DOHH2 (cell line): Measurements from ENCODE around the gene VANGL1.

Experiments
- H3F3A ChIP-seq: fragments of 200-600 bp; sonication (generic), shearing (Covaris generic); 2 replicates; pipeline ENCODE4 v1.6.0; 2016; ENCODE audit warnings: antibody characterized with exemption, mild to moderate bottlenecking; ENCODE audit not compliant: control insufficient read depth, insufficient read depth
- H3K27ac ChIP-seq: fragments of 200-600 bp; sonication (generic); 2 replicates; pipeline ENCODE4 v1.5.1; 2014; ENCODE audit warnings: low read depth, mild to moderate bottlenecking, low read length, moderate library complexity
- H3K27me3 ChIP-seq: fragments of 200-600 bp; sonication (generic); 2 replicates; pipeline ENCODE4 v1.6.1; 2014; ENCODE audit warnings: mild to moderate bottlenecking, low read length, mixed read lengths; ENCODE audit not compliant: control insufficient read depth
- H3K36me3 ChIP-seq: fragments of 200-600 bp; sonication (generic); 2 replicates; pipeline ENCODE4 v1.6.1; 2014; ENCODE audit warnings: mild to moderate bottlenecking, low read length, moderate library complexity, mixed read lengths; ENCODE audit not compliant: control insufficient read depth
- H3K4me1 ChIP-seq: fragments of 200-600 bp; sonication (generic); 2 replicates; pipeline ENCODE4 v1.6.1; 2014; ENCODE audit warnings: mild to moderate bottlenecking, low read length, mixed read lengths; ENCODE audit not compliant: control insufficient read depth
- H3K4me2 ChIP-seq: fragments of 200-600 bp; sonication (generic); 2 replicates; pipeline ENCODE4 v1.6.0; 2014; ENCODE audit warnings: mild to moderate bottlenecking, low read length, moderate library complexity
- H3K4me3 ChIP-seq: fragments of 200-600 bp; sonication (generic); 2 replicates; pipeline ENCODE4 v1.5.1; 2014; ENCODE audit warnings: mild to moderate bottlenecking, low read length, mixed read lengths
- H3K79me2 ChIP-seq: fragments of 200-600 bp; sonication (generic); 2 replicates; pipeline ENCODE4 v1.6.1; 2014; ENCODE audit warnings: mild to moderate bottlenecking, low read length, mixed read lengths; ENCODE audit not compliant: control insufficient read depth
- H3K9me2 ChIP-seq: fragments of 200-600 bp; sonication (generic); replicated peaks from 2 replicates; pipeline ENCODE4 v1.6.1; 2014; ENCODE audit warnings: mild to moderate bottlenecking, low read length, mixed read lengths; ENCODE audit not compliant: control insufficient read depth
- H3K9me3 ChIP-seq: fragments of 200-600 bp; sonication (generic); 2 replicates; pipeline ENCODE4 v1.6.1; 2014; ENCODE audit warnings: antibody characterized with exemption, low read length, mixed read lengths; ENCODE audit not compliant: control insufficient read depth, insufficient read depth
- H4K20me1 ChIP-seq: fragments of 200-600 bp; sonication (generic); 2 replicates; pipeline ENCODE4 v1.6.0; 2014; ENCODE audit warnings: low read depth, mild to moderate bottlenecking, antibody characterized with exemption, low read length, moderate library complexity; ENCODE audit not compliant: control insufficient read depth, insufficient read depth
- EZH2phosphoT487 ChIP-seq: fragments of 200-600 bp; sonication (generic); IDR thresholded peaks from 2 replicates; pipeline ENCODE4 v1.6.1; 2017; ENCODE audit warnings: borderline replicate concordance, mild to moderate bottlenecking, antibody characterized with exemption, low read length, moderate library complexity, mixed read lengths
- TF ChIP-seq, protein P1 (sequence below): fragments of 200-600 bp; sonication (generic); IDR thresholded peaks from one replicate; pipeline ENCODE4 v1.5.1; 2014; ENCODE audit warnings: antibody characterized with exemption, mild to moderate bottlenecking, low read depth, low read length; ENCODE audit not compliant: poor library complexity, severe bottlenecking

Gene VANGL1

DNA sequence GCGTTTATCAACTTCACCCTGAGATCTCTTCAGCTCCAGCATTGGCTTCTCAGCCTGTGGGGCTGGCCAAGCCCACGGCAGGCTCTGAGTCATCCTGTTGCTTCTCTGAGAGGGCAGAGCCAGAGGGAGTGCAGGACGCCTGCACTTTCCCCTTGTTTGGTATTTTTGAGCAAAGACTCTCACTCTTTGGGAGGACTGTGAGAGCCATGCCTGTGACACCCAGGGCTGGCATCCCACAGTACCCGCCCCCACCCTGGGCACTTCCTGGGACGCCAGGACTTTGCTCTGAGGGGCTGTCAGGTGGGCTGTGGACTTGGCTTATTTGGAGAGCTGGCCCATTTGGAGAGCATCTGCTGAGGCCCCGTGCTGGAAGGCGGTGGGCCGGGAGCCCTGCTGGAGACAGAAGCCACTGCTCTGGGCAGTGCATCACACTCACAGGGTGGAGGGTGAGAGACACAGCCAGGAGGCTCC lies 37.4 kb downstream of the VANGL1 start:
- H3K27ac ChIP-seq = no peak overlapping the region
- no peaks in the 10 kb centered on the region for H3K79me2 ChIP-seq
- no peaks in the 10 kb centered on the region for H4K20me1 ChIP-seq
- H3K9me2 ChIP-seq = no peaks in the 10 kb centered on the region
- TF ChIP-seq, protein P1, sequence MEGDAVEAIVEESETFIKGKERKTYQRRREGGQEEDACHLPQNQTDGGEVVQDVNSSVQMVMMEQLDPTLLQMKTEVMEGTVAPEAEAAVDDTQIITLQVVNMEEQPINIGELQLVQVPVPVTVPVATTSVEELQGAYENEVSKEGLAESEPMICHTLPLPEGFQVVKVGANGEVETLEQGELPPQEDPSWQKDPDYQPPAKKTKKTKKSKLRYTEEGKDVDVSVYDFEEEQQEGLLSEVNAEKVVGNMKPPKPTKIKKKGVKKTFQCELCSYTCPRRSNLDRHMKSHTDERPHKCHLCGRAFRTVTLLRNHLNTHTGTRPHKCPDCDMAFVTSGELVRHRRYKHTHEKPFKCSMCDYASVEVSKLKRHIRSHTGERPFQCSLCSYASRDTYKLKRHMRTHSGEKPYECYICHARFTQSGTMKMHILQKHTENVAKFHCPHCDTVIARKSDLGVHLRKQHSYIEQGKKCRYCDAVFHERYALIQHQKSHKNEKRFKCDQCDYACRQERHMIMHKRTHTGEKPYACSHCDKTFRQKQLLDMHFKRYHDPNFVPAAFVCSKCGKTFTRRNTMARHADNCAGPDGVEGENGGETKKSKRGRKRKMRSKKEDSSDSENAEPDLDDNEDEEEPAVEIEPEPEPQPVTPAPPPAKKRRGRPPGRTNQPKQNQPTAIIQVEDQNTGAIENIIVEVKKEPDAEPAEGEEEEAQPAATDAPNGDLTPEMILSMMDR = no peak
- TF ChIP-seq EZH2phosphoT487 = no peak
- H3K4me2 ChIP-seq = no peak overlapping the region
- H3F3A ChIP-seq = no peaks in the 10 kb centered on the region
- H3K4me3 ChIP-seq = no peak overlapping the region
- no peaks in the 10 kb centered on the region for H3K36me3 ChIP-seq
- no peaks in the 10 kb centered on the region for H3K27me3 ChIP-seq
- H3K4me1 ChIP-seq = no peaks in the 10 kb centered on the region
- no peaks in the 10 kb centered on the region for H3K9me3 ChIP-seq

DNA sequence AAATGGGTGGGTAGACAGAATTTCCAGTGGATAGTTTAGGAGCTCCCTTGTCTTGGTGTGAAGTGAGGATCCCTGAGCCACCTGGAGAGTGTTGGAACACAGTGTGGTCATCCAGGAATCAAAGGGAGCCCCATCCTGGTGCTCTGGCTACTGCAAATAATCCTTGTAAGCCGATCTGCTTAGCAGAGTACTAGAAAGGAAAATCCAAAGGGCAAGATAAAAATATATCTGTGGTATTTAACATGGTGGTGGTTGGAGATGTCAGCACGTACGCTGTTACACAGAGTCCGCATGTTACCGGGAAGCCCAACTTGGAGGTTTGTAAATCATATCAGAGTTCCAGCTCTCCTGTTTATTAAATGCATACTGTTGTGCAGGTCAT lies 39.0 kb downstream of the VANGL1 start:
- Histone ChIP-seq H3K27ac (no peak overlapping the region), H4K20me1 (no peaks in the 10 kb centered on the region), H3K9me3 (no peaks in the 10 kb centered on the region), H3K4me3 (no peak overlapping the region), H3K36me3 (no peaks in the 10 kb centered on the region), H3K4me2 (no peak overlapping the region), H3K79me2 (no peaks in the 10 kb centered on the region), H3K9me2 (no peaks in the 10 kb centered on the region), H3F3A (no peaks in the 10 kb centered on the region), H3K27me3 (no peaks in the 10 kb centered on the region), H3K4me1 (no peaks in the 10 kb centered on the region)
- no peak for TF ChIP-seq EZH2phosphoT487
- TF ChIP-seq, protein P1 = no peak

DNA sequence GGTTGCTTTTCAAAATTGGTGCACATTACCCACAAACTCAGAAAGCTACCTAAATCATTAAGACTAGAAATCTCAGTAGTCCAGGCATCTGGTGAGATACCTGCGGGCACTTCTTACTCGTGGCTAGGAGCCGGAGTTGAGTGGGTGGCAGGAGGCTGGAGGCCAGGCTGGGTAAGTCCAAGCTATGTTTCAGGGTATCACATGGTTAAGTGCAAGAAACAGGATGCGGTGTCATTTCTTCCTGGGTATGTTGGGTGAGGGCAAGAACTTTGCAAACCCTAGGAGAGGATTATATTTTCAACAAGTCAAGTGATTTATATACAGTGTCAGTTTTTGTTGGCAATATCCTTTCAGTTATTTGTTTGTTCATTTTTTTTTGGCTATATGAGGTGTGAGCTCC lies 41.0 kb downstream of the VANGL1 start:
- H3K79me2 ChIP-seq = no peaks in the 10 kb centered on the region
- H3K9me3 ChIP-seq = no peaks in the 10 kb centered on the region
- H3K27ac ChIP-seq = no peak overlapping the region
- H3K4me3 ChIP-seq = no peak overlapping the region
- no peaks in the 10 kb centered on the region for H3K4me1 ChIP-seq
- no peak for TF ChIP-seq EZH2phosphoT487
- TF ChIP-seq, protein P1 = no peak
- H4K20me1 ChIP-seq = no peaks in the 10 kb centered on the region
- H3K36me3 ChIP-seq = no peaks in the 10 kb centered on the region
- H3K9me2 ChIP-seq = no peaks in the 10 kb centered on the region
- no peaks in the 10 kb centered on the region for H3K27me3 ChIP-seq
- no peaks in the 10 kb centered on the region for H3F3A ChIP-seq
- H3K4me2 ChIP-seq = no peak overlapping the region
